Nucleus accumbens (tissue), 56 donors: ENCODE data around the gene ZNF496.

Experiments used
- DNase-seq, 56 donors: peaks; one replicate each; lab custom pipeline; 2025; lab: John Stamatoyannopoulos, UW

ZNF496 gene

DNA sequence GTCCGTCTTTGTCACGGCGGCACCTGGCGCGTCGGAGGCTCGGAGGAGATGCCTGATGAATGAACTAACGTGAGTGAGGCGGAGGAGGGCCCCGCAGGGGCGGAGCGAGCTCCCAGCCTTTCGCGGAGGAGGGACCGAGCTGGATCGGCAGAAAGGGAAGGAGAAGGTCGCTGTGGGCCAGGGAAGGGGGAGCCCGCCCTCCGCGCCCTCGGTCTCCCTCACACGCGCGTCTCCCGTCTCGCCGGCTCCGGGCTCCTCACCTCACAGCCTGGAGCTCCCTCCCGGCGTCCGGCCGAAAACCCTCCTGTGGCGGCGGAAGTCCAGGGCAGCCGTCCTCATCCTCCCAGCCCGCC is 519 bp downstream of the ZNF496 start:
- DNase-seq: peak in 43 of 56 donors; percentile 15 to 79 (median 45)

DNA sequence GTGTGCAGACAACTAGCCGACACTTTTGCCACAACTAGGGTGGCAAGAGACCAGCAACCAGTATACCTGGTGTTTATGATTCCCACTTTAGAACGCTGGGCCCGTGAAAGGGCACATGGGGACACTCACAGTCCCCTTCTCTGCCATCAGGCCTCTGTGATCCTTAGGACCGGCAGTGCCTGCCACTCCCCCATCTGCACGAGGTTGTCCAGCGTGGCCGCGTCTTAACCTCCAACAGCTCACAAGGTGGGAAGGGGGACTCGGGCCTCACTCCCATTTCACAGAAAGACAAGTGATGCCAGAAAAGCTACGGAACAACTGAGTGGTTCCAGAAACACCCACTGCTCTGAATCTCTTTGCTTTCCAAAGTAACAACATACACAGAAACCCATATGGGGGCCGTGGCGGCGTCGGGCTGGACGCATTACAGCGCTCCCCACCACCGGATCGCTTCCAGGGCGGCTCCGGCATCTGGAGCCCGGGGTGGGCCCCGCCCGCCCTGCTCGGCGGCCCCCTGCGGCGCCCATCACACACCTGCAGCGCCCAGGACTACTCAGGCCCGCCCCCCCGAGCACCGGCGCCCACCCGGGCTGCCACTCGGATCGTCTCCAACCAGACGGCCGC is 1.0 kb downstream of the ZNF496 start:
- DNase-seq: no peak

DNA sequence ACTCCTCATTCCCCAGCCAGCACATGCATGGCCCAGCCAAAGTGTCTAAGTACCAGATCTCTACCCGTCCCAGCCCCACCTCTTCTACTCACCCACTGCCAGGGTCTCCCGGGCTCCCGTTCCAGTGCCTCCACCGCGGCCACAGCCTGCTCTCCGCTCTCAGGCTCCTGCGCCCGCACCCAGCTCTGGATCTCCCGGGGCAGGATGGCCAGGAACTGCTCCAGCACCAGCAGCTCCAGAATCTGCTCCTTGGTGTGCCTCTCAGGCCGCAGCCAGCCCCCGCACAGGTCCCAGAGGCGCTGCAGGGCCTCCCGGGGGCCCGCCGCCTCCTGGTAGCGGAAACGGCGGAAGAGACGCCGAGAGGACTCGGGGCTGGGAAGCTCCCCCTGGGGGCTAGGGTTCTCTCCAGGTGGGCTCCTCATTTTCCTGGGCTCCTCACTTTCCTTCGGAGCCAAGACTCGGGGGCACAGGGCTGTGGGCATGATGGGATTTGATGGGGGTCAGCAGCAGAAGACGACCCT is 2.5 kb downstream of the ZNF496 start:
- DNase-seq: no peak

DNA sequence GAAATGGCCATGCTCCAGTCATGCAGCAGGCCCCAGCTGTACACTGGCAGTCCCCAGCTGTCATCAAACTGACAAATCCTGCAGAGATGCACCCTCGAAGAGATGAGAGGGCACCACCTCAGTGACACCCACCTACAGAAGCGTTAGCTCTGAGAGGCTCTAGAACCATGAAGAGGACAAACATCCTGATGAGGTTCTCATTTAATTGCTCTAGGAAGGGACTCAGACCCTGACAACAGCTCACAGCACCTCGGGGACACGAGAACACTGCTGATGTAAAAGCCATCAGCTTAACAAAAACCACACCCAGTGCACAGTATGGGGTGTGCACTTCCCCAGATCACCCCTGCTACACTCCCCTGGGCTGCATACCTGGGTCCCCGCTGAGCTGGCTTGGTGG is 3.4 kb downstream of the ZNF496 start:
- no peak for DNase-seq

DNA sequence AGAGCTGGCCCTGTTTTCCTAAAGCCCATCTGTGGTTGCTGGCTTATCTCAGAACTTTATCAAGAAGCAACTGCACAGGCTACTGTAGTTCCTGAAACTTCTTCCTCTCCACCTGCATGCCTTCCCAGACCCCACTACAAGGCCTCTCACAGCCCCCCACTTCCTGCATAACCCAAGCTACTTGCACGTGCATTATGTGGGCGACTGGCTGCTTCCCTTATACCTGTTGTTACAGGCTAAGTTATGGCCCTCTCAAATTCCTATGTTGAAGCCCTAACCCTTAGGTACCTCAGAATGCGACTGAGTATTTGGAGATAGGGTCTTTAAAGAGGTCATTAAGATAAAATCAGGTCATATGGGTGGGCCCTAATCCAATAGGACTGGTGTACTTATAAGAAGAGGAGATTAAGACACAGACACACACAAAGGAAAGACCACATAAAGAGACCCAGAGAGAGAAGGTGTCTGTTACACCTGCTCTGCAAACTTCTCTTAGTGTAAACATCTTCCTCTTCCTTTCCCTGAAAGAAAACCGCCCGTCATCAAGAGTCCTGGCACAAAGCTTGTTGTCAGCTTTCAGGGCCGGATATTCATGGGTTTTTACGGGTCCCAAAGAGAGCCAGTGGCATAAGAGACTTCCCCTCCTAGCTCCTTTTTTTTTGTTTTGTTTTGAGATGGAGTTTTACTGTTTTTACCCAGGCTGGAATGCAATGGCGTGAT is 5.1 kb downstream of the ZNF496 start:
- no peak for DNase-seq

DNA sequence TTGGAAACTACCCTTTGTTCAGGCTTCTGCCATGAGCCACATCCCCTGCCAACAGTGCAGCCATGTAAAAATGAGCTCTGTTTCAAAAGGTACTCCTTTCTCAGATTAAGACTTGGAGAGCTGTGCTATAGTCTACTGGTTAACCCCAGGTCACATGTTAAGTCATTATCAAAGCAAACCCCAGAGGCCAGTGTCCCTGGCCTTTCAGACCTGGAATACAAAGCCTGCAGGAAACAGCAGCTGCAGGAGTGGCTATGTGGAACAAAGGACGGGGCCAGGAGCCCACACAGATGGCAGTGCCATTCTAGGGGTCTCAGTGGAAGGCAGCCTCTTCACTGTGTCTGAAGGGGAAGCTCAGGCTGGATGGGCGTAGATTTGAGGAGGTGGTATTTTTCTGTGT is 6.7 kb downstream of the ZNF496 start:
- DNase-seq: no peak

DNA sequence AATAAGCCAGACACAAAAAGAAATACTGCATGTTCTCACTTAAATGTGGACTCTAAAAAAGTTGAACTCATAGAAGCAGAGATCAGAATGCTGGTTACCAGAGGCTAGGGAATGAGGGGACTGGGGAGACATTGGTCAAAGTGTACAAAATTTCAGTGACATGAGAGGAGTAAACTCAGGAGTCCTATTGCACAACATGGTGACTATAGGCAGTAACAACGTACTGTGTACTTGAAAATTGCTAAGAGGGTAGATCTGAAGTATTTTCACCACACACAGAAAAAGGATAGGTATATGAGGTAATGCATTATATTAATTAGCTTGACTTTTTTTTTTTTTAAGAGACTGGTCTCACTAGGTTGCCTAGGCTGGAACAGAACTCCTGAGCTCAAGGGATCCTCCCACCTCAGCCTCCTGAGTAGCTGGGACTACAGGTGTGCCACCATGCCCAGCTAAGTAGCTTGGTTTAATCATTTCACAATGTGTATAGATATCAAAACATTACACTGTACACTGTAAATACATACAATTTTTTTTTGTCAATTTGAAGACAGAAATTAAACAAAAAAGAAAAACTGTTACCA is 7.4 kb downstream of the ZNF496 start:
- DNase-seq: no peak

DNA sequence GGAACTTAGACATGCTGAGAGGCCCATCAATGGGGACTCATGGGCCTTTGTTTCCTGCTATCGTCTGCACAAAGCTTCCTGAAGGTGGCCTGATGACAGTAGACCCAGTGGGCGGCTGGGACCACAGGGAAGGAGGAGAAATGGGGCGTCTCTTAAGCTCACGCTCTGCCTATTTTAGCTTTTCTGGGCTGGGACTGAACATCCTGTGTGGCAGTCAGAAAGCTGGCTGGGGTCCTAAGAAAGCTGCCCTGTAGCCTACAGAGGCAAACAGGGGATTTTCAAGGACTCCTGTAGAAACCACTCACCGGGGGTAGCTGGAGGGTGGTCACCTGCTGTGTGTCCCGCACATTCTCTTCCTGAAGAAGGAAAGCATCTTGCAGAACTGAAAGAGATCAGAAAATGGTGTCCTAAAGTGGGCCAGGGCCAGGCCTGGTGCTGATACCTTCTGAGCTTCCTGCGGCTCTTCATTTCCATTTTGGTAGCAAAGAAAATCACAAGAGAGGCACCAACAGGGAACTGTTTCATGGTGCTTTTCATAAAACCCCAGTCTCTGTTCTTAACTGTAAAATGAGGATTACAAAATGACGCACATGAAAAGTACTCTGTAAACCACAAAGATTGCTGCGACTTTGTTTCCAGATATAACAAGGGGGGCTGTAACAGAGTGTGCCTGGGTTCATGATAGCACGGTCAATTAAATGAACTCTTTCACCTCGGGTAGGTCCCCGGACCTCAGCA is 8.6 kb downstream of the ZNF496 start:
- no peak for DNase-seq

DNA sequence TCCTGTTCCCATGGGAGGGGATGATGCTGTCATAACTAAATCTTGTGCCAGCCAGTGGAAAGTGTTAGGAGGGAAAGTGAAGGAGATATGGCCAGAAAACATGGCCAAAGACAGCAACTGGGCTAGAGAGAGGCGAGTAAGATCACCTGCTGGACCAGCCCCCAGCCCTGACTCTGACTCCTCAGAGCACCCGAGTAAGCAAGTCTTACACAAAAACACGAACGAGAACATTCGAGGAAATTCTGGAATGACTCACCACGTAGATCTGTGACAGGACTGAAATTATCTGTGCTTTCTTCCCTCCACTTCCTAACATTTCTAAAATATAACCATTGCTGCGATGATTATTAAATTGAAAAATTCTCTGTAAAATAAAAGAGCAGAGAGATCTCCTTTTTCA is 9.2 kb downstream of the ZNF496 start:
- DNase-seq: peak in 5 of 56 donors; percentile 6 to 34 (median 22)

DNA sequence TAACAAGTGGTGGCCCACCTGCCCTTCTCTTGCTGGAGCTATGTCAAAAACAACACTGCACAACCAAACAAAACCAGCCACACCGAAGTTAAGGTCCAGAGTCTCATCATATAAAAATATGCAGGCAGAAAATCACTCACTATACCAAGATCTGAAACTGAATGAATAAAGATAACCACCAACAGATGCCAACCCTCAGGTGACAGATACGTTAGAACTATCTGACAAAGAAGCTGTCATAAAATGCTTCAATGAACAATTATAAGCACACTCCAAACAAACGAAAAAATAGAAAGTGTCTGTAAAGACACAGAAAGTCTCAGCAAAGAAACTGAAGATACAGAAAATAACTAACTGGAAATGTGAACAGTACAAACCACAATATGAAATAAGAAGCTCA is 14.0 kb downstream of the ZNF496 start:
- DNase-seq: no peak

DNA sequence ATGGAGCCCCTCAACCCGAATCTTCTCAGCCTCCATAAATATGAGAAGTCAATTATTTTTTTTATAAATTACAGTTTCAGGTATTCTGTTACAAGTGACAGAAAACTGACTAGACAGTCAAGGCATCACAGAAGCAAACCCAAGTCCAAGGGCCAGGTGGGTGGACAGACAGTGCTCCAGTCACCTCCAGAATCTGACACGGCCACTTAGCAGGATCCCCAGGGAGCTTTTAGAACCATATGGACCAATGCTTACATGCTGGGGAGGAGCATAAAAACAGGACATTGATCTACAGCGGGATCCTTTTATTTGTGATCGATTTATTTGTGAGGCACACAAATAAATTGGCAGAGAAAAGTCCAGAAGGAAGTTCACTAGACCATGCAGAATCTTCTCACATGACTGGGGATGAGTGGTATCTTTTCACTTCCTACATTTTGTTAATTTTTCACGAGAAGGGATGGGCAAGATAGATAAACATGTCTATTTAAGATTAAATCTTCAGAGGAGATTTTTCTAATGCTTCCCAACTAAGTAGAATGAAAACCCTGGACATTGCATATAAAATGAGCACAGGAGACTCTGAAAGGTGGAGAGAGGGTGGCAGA is 15.0 kb downstream of the ZNF496 start:
- DNase-seq: no peak

DNA sequence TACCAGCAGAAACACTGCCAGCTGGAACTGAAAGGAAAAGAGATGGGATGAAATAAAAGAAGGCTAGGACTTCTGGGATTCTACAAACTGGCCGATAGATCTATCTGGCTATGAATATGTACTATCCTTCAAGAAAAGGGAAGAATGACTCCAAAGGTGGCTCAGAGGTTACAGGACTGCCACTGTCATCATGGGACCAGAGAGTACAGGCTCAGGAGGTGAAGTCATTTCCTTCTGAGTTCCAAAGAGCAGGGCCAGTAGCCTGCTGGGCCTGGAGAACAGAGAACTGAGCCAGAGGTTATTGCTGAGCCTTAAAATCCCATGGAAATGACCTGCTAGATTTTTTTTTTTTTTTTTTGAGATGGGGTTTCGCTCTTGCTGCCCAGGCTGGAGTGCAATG is 27.6 kb downstream of the ZNF496 start:
- DNase-seq: no peak

DNA sequence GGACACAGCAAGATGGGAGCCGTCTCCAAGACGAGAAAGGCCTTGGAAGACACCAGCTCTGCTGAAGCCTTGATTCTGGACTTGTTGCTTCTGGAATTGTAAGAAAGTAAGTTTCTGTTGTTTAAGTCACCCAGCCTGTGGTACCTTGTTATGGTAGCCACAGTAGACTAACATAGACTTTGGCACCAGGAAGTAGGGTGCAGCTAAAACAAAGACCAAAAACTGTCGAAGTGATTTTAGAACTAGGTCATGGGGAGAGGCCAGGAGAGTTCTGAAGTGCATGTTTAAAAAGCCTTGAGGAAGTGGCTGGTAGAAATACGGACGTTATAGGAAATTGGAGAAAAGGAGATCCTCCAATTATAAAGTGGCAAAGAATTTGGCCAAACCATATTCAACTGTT is 28.5 kb downstream of the ZNF496 start:
- no peak for DNase-seq

DNA sequence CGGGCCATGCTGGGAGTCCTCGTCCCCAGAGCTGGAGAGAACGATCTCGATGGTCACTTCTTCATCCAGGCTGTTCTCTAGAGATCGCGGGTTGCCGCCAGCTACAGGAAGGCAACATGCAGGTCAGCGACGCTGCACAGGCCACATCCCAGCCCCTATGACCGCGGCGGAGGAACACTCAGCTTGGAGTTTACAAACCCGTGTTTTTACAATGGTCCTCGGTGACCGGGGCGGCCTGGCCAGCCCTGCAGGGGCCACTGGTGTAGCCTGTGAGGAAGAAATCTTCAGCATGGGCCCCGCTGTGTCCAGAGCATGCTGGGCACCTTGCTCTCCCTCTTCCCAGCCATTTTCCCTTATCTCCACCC is 30.5 kb downstream of the ZNF496 start:
- no peak for DNase-seq

DNA sequence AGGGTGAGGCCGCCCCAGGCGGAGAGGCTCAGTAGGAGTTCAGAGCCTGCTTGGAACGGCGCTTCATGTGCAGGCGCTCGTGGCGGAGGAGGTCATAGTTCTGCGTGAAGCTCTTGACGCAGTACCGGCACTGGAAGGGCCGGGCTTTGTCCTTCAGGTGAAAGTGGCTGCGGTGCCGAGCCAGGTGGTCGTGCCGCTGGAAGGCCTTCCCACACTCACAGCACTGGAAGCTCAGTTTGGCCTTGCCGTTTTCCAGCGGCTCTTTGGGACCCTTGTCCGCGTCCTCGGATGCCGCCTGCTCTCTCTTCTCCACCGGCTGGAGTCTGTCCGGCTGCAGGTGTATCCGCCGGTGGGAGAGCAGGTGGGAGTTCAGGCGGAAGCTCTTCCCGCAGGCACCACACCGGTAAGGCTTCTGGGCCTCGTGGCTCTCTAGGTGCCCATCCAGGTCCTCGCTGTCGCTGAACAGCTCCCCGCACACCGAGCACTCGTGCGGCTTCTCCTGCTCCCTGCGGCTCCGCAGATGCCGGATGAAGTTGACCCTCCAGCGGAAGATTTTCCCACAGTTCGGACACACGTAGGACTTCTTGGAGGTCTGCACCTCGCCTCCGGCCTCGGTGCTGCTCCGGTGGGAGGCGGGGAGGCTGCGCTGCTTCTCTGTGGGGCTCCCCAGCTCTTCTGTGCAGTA is 31.0 kb downstream of the ZNF496 start:
- no peak for DNase-seq

DNA sequence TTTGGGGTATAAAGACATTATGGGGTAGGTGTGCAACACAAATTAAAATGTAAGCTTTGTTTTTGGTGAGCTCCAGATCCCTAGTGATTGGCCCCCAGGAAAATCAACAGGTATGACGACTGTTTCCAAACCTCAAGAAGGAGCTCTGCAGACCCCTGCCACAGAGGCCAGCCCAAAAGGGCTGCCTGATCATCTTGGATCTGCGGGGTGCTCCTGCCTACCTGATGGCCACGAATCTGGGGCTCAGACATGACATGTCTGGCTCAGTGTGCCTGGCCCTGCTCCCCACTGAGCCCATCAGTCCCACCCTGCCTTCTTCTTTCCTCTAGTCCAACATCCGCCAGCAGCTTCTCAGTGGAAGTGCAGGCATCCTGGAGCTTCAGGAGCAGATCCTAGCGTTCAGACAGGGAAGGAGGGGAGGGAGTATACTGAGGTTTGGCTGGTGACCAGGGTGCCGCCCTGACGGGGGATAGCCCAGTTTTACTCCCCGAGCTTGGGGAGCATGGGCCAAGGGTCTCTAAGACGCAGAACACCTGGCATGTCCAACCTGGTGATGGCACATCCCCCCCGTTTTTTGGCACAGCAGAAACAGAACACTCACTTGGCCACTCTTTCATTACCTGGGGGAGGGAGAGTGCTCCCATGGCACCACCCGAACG is 31.8 kb downstream of the ZNF496 start:
- DNase-seq: no peak

DNA sequence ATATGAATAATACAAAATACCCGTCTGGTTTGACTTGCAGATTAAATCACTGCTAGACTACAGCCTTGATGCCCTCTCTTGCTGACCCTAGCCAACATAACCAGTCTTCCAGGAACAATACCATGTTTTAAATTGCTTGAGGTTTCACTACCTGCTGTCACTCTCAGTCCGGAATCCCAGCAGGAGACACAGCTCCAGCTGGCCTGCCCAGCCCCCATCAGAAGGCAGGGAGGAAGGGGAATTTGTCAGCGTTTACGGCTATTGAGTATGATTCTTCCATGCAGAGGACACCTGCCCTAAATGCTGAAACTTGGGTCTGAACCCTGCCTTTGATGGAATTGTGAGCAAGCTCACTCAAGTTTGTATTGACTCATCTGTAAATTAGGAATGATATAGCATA is 33.0 kb downstream of the ZNF496 start:
- no peak for DNase-seq

DNA sequence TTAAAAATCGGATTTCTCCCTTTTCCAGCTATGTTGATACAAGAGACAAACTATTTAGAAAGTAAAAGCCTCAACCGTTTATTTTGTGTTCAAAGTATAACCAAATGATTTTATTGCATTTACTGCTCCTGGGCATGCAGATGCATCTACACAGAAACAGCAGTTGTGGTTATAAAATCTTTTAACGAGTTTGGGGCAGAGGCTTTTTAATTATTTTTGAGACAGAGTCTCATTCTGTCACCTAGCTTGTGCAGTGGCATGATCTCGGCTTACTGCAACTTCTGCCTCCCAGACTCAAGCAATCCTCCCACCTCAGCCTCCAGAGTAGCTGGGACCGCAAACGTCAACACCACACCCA is 33.6 kb downstream of the ZNF496 start:
- DNase-seq: no peak

DNA sequence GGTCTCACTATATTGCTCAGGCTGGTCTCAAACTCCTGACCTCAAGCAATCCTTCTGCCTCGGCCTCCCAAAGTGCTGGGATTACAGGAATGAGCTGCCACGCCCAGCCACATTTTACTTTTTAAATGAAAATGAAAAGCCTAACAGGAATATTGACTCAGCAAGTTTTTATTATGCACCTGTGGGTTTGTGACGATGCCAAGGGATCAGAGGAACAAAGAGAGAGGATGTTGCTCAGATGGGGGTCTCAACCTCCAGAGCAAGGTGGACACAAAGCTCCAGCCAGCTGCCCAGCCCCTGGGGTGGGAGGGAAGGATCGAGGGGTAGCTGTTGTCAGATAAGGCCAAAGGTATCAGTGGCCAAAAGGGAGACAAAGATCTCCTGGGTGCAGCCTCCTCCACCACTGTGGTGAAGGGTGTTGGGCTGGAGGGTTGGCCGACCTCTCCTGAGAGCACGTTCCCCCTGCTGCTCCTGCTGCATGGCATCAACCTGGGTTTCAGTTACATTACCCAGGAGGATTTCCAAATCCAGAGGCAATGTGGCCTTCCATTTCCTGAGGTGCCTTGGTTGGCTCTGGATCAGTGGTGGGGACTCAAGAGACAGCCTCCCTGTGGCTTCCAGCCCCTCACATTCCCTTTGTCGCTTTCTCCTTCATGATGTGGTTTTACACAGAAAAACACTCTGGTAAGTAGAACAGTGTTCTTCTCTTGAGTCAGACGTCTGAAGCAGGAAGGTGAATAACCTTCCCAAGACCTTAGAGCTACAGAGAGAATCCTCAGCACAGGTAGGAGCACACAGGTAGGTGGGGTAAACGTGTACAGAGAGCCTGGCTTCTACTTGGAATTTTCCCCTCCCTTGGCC is 34.2 kb downstream of the ZNF496 start:
- DNase-seq: no peak
